Right lobe of liver (tissue), 6 donors: Measurements from ENCODE around the gene CCDC190. TPM values are rescaled to one million over a fixed set of nuclear protein-coding genes. Genes with fewer than 3 reads are reported as not detected.

Experiments used
- ATAC-seq, 4 donors: fragments of 200-7000 bp; cut with Tn5 transposase; one replicate each; pipeline ENCODE4 v1.9.1; 2020; ENCODE audit warnings: mild to moderate bottlenecking in 4 of 4, moderate library complexity in 4 of 4
- DNase-seq, 3 donors: peaks; one replicate each; pipeline ENCODE4 v3.0.0-alpha.2; 2020
- H3K27ac ChIP-seq, 3 donors: fragments of 200-600 bp; one replicate each; pipeline ENCODE4 v1.8.0; 2022
- H3K27me3 ChIP-seq, 2 donors: fragments of 200-600 bp; one replicate each; pipeline ENCODE4 v1.8.0; 2022
- H3K36me3 ChIP-seq, 4 donors: fragments of 200-600 bp; sonication (generic) in 1 of 4; one replicate each; pipeline versions ENCODE4 v1.5.1 to v1.8.0; 2017 to 2022; ENCODE audit warnings: control low read depth in 1 of 4
- H3K4me1 ChIP-seq, 4 donors: fragments of 200-600 bp; sonication (generic) in 1 of 4; one replicate each; pipeline versions ENCODE4 v1.5.1 to v1.8.0; 2017 to 2022; ENCODE audit warnings: control low read depth in 1 of 4
- H3K4me3 ChIP-seq, 3 donors: fragments of 200-600 bp; one replicate each; pipeline ENCODE4 v1.8.0; 2022
- H3K9me3 ChIP-seq, 4 donors: fragments of 200-600 bp; sonication (generic) in 1 of 4; one replicate each; pipeline versions ENCODE4 v1.5.1 to v1.8.0; 2017 to 2022; ENCODE audit warnings: control low read depth in 1 of 4
- CTCF ChIP-seq, 4 donors: fragments of 200-600 bp in 3 of 4; fragments of 450-650 bp in 1 of 4; IDR thresholded peaks; one replicate each; pipeline versions ENCODE4 v1.5.1 to v1.8.0; 2016 to 2022; ENCODE audit warnings: antibody characterized with exemption in 4 of 4, mild to moderate bottlenecking in 2 of 4
- POLR2A ChIP-seq: fragments of 450-650 bp; IDR thresholded peaks from one replicate; pipeline ENCODE4 v1.6.1; 2017; ENCODE audit warnings: antibody characterized with exemption, mild to moderate bottlenecking
- WGBS: methylation state at CpG from one replicate; pipeline ENCODE4 v1.1.6; 2018; ENCODE audit warnings: low coverage, low lambda C conversion rate; ENCODE audit not compliant: insufficient coverage; ENCODE audit errors: missing lambda C conversion rate; 5-methylcytosine and 5-hydroxymethylcytosine counted together
- intact Hi-C, 2 donors: fragments of 100-400 bp; cut with DNase I; formaldehyde crosslinking; loops; one replicate each; pipeline versions ENCODE4 v1.11.2 to v1.14.1; 2022
- total RNA-seq, 6 experiments: library from RNA; depleted of rRNA in 2 of 6; stranded (reverse); fragments of >200 nt in 2 of 6; fragmentation: NEBNext Ultra II Directional in 3 of 6; extraction: Animal tissue kit (Norgen Biotek cat#: 25700) in 3 of 6; gene quantifications; one replicate each; pipeline versions ENCODE4 v1.1.0 to v1.2.4, GENCODE V29; 2016 to 2023
- donor health status: DM: no; HTN: yes; CAD: no.
- donor health status: DM: no; HTN: no; CAD: no.
- donor health status: DM: no; HTN: no; CAD: no.
- donor health status: DM: no; HTN: yes; CAD: no.
- donor health status: DM: no; HTN: yes; CAD: no.

CCDC190 gene
- total RNA-seq, 6 experiments from 2014 or later = not detected

- WGBS = 77% methylated on average over 12 of the region's 16 CpGs
- intact Hi-C loops = no loop called here
- no peaks in the 10 kb centered on the region for H3K9me3 ChIP-seq
- no peaks in the 10 kb centered on the region for H3K4me1 ChIP-seq
- no peak for TF ChIP-seq POLR2A
- no peaks in the 10 kb centered on the region for H3K27me3 ChIP-seq
- DNase-seq = no peak
- no peak overlapping the region for H3K4me3 ChIP-seq
- no peak for ATAC-seq
- H3K36me3 ChIP-seq = no peaks in the 10 kb centered on the region
- H3K27ac ChIP-seq = no peak overlapping the region
Observed at GRCh38 chr1:162846256-162847212, 14.4 kb downstream of the CCDC190 start.

- Histone ChIP-seq H3K27me3 (no peaks in the 10 kb centered on the region), H3K27ac (no peak overlapping the region), H3K4me3 (no peak overlapping the region), H3K36me3 (no peaks in the 10 kb centered on the region), H3K4me1 (no peaks in the 10 kb centered on the region), H3K9me3 (peaks cover 0 to 3% (median under 1%) of the 10 kb centered on the region in 4 donors)
- no peak for DNase-seq
- intact Hi-C loops = no loop called here
- WGBS = 100% methylated on average over 1 of the region's 1 CpG
- TF ChIP-seq CTCF (IDR thresholded peaks at IDR 0.05) (no peak), POLR2A (no peak)
- ATAC-seq = no peak
Observed at GRCh38 chr1:162844153-162844552, 16.8 kb downstream of the CCDC190 start.

- no peak for DNase-seq
- H3K9me3 ChIP-seq = peaks cover 0 to 7% (median 2%) of the 10 kb centered on the region in 4 donors
- no peaks in the 10 kb centered on the region for H3K4me1 ChIP-seq
- H3K4me3 ChIP-seq = no peak overlapping the region
- no peaks in the 10 kb centered on the region for H3K36me3 ChIP-seq
- no peak for TF ChIP-seq POLR2A
- no peak for TF ChIP-seq CTCF (IDR thresholded peaks at IDR 0.05)
- no peaks in the 10 kb centered on the region for H3K27me3 ChIP-seq
- H3K27ac ChIP-seq = no peak overlapping the region
- intact Hi-C loops = no loop called here
- ATAC-seq = no peak
Observed at GRCh38 chr1:162840250-162840839, 20.6 kb downstream of the CCDC190 start.

GRCh38 chr1:162838863-162839262 lies 22.1 kb downstream of the CCDC190 start:
- Histone ChIP-seq H3K36me3 (no peaks in the 10 kb centered on the region), H3K4me1 (no peaks in the 10 kb centered on the region), H3K9me3 (peaks cover 0 to 7% (median 2%) of the 10 kb centered on the region in 4 donors), H3K4me3 (no peak overlapping the region), H3K27me3 (no peaks in the 10 kb centered on the region), H3K27ac (no peak overlapping the region)
- DNase-seq = no peak
- TF ChIP-seq POLR2A (no peak), CTCF (IDR thresholded peaks at IDR 0.05) (no peak)
- WGBS = 61% methylated on average over 3 of the region's 4 CpGs
- ATAC-seq = no peak
- intact Hi-C loops = no loop called here
